Erythroblast (primary cell): Measurements from ENCODE around the gene PLXND1.

ENCODE experiments used
- GATA1 ChIP-seq: IDR thresholded peaks from 2 replicates; pipeline ENCODE4 v1.6.1; 2011; ENCODE audit warnings: low read depth, mild to moderate bottlenecking, control low read depth, low read length, moderate library complexity
- POLR2A ChIP-seq: IDR thresholded peaks from 2 replicates; pipeline ENCODE4 v1.6.1; 2011; ENCODE audit warnings: mild to moderate bottlenecking, low read length

DNA sequence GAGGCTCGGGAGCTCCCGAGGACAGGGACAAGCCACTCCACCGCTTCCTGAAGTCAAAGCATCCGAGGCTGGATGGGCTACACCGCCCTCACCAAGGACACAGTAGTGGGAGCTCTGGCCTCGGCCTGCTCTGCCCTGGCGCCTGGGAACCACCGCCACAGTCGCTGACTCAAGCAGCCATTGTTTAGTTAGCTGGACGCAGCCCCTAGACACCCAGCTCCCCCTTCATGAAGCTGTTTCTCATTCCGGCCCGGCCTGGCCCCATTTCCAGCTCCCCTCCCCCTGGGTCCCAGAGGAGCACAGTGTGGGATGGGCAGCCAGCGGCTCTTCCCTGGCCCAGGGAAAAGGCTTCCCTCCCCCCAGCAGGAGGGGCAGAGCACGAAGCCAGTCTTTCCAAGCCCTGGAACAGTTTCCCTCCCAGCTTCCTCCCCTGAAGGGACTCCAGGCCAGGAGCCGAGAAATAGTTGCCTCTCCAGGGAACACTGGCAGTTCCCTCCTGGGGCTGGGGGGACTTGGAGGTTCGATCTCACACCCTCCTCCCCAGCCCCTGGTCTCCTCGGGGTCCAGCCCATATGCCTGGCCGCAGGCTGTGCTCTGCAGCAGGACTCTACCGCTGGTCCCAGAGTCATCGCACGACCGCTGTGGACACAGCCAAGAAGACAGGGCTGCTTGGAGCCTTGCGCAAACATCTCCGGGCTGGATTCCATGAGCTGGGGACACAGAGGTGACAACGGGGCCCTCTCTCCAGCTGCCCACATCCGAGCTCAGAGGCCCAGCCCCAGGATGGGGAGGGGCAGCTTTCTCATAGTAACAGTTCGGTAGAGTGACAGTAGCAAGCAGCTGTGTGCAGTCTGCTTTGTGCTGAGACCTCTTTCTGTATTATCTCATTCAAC lies 10.0 kb downstream of the PLXND1 start:
- TF ChIP-seq POLR2A (no peak), GATA1 (no peak)
